GM18868 (cell line): ENCODE data around the gene SETD2.
"Not testable (repeated sequence)": the region's sequence is repeated elsewhere in the genome, so short reads cannot be mapped to it uniquely, and the experiment has no call there.

ENCODE experiments used
- ATAC-seq: cut with Tn5 transposase; IDR thresholded peaks from one replicate; pipeline ENCODE4 v1.9.1; 2021; ENCODE audit warnings: mild to moderate bottlenecking, moderate library complexity; ENCODE audit not compliant: unreplicated experiment

The SETD2 gene

GRCh38 chr3:47104259-47104658 is 59.7 kb downstream of the SETD2 start:
- ATAC-seq = no peak

GRCh38 chr3:47103619-47104018 is 60.3 kb downstream of the SETD2 start:
- ATAC-seq = no peak

GRCh38 chr3:47102081-47102600 is 61.8 kb downstream of the SETD2 start:
- no peak for ATAC-seq

GRCh38 chr3:47098910-47099309 is 65.0 kb downstream of the SETD2 start:
- ATAC-seq = no peak

- ATAC-seq = no peak
Observed at GRCh38 chr3:47097864-47098263, 66.0 kb downstream of the SETD2 start.

- no peak for ATAC-seq
Observed at GRCh38 chr3:47096959-47097358, 67.0 kb downstream of the SETD2 start.

- ATAC-seq = no peak
Observed at GRCh38 chr3:47092090-47092489, 71.8 kb downstream of the SETD2 start.

GRCh38 chr3:47089630-47090029 is 74.3 kb downstream of the SETD2 start:
- ATAC-seq = no peak

- ATAC-seq = no peak
Observed at GRCh38 chr3:47086071-47086470, 77.8 kb downstream of the SETD2 start.

- no peak for ATAC-seq
Observed at GRCh38 chr3:47083786-47084185, 80.1 kb downstream of the SETD2 start.

GRCh38 chr3:47082519-47082918 is 81.4 kb downstream of the SETD2 start:
- no peak for ATAC-seq

- no peak for ATAC-seq
Observed at GRCh38 chr3:47079432-47079831, 84.5 kb downstream of the SETD2 start.

- no peak for ATAC-seq
Observed at GRCh38 chr3:47073685-47074084, 90.2 kb downstream of the SETD2 start.

GRCh38 chr3:47070770-47071169 is 93.1 kb downstream of the SETD2 start:
- no peak for ATAC-seq

GRCh38 chr3:47066259-47066658 is 97.7 kb downstream of the SETD2 start:
- ATAC-seq = not testable (repeated sequence)

GRCh38 chr3:47065681-47066080 is 98.2 kb downstream of the SETD2 start:
- no peak for ATAC-seq

GRCh38 chr3:47065058-47065457 is 98.9 kb downstream of the SETD2 start:
- no peak for ATAC-seq

- ATAC-seq = no peak
Observed at GRCh38 chr3:47057212-47057671, 106.7 kb downstream of the SETD2 start.

- ATAC-seq = no peak
Observed at GRCh38 chr3:47056705-47057104, 107.2 kb downstream of the SETD2 start.

- ATAC-seq = no peak
Observed at GRCh38 chr3:47054412-47054811, 109.5 kb downstream of the SETD2 start.

- ATAC-seq = no peak
Observed at GRCh38 chr3:47047673-47048072, 116.2 kb downstream of the SETD2 start.

GRCh38 chr3:47047069-47047468 is 116.8 kb downstream of the SETD2 start:
- ATAC-seq = no peak

- ATAC-seq = no peak
Observed at GRCh38 chr3:47042231-47042791, 121.6 kb downstream of the SETD2 start.
